ENCODE data around the gene SHISAL2B.
"Not testable (repeated sequence)": the region's sequence is repeated elsewhere in the genome, so short reads cannot be mapped to it uniquely, and the experiment has no call there.

SHISAL2B gene

GRCh38 chr5:64690417-64691151 lies at the start of gene SHISAL2B:
SHISAL2B (plus strand) TSS chr5:64690503; CDS start chr5:64690624, 121 bp downstream.
- DNase-seq (ENCODE audit: low read depth in 2 of 2), result no peak

- no peak for DNase-seq (ENCODE audit: low read depth in 2 of 2)
Observed at GRCh38 chr5:64644831-64645230, 45.5 kb upstream of the SHISAL2B start.

- DNase-seq (ENCODE audit: low read depth in 2 of 2), result no peak
Observed at GRCh38 chr5:64646169-64646568, 44.1 kb upstream of the SHISAL2B start.

GRCh38 chr5:64649512-64649911 lies 40.8 kb upstream of the SHISAL2B start:
- DNase-seq (ENCODE audit: low read depth in 2 of 2), result no peak

- DNase-seq (ENCODE audit: low read depth in 2 of 2), result no peak
Observed at GRCh38 chr5:64653766-64654560, 36.3 kb upstream of the SHISAL2B start.

GRCh38 chr5:64654561-64654938 lies 35.8 kb upstream of the SHISAL2B start:
- no peak for DNase-seq (ENCODE audit: low read depth in 2 of 2)

GRCh38 chr5:64655596-64655995 lies 34.7 kb upstream of the SHISAL2B start:
- DNase-seq (ENCODE audit: low read depth in 2 of 2), result no peak

- no peak for DNase-seq (ENCODE audit: low read depth in 2 of 2)
Observed at GRCh38 chr5:64659289-64659688, 31.0 kb upstream of the SHISAL2B start.

GRCh38 chr5:64663181-64663580 lies 27.1 kb upstream of the SHISAL2B start:
- not testable (repeated sequence) for DNase-seq (ENCODE audit: low read depth in 2 of 2)

GRCh38 chr5:64665243-64665642 lies 25.1 kb upstream of the SHISAL2B start:
- DNase-seq (ENCODE audit: low read depth in 2 of 2), result no peak

- no peak for DNase-seq (ENCODE audit: low read depth in 2 of 2)
Observed at GRCh38 chr5:64666078-64666477, 24.2 kb upstream of the SHISAL2B start.

GRCh38 chr5:64667068-64667467 lies 23.2 kb upstream of the SHISAL2B start:
- DNase-seq (ENCODE audit: low read depth in 2 of 2), result no peak

- no peak for DNase-seq (ENCODE audit: low read depth in 2 of 2)
Observed at GRCh38 chr5:64670277-64670676, 20.0 kb upstream of the SHISAL2B start.

GRCh38 chr5:64671678-64672077 lies 18.6 kb upstream of the SHISAL2B start:
- DNase-seq (ENCODE audit: low read depth in 2 of 2), result no peak

- no peak for DNase-seq (ENCODE audit: low read depth in 2 of 2)
Observed at GRCh38 chr5:64678374-64678773, 11.9 kb upstream of the SHISAL2B start.

GRCh38 chr5:64680289-64680688 lies 10.0 kb upstream of the SHISAL2B start:
- no peak for DNase-seq (ENCODE audit: low read depth in 2 of 2)

- DNase-seq (ENCODE audit: low read depth in 2 of 2), result no peak
Observed at GRCh38 chr5:64682608-64683007, 7.7 kb upstream of the SHISAL2B start.

GRCh38 chr5:64685866-64686265 lies 4.4 kb upstream of the SHISAL2B start:
- DNase-seq (ENCODE audit: low read depth in 2 of 2), result no peak

- no peak for DNase-seq (ENCODE audit: low read depth in 2 of 2)
Observed at GRCh38 chr5:64688391-64688790, 1.9 kb upstream of the SHISAL2B start.

- no peak for DNase-seq (ENCODE audit: low read depth in 2 of 2)
Observed at GRCh38 chr5:64688965-64689364, 1.3 kb upstream of the SHISAL2B start.

- no peak for DNase-seq (ENCODE audit: low read depth in 2 of 2)
Observed at GRCh38 chr5:64690104-64690416, 243 bp upstream of the SHISAL2B start.

- no peak for DNase-seq (ENCODE audit: low read depth in 2 of 2)
Observed at GRCh38 chr5:64691291-64691690, 988 bp downstream of the SHISAL2B start.

- no peak for DNase-seq (ENCODE audit: low read depth in 2 of 2)
Observed at GRCh38 chr5:64693636-64694035, 3.3 kb downstream of the SHISAL2B start.
